ENCODE data around the gene GDI1.
A peak's percentile ranks its signal among the peaks of the same experiment; 100 is the strongest.

The GDI1 gene

GRCh38 chrX:154409222-154409871 is 27.6 kb upstream of the GDI1 start, which contains the start of gene DNASE1L1:
Gene DNASE1L1 (minus strand): TSS chrX:154409254. CDS start chrX:154405568, 3,686 bp downstream.
- DNase-seq = no peak

- DNase-seq = no peak
These were observed 25.0 kb upstream of the GDI1 start for GRCh38 chrX:154411981-154412340.

DNA sequence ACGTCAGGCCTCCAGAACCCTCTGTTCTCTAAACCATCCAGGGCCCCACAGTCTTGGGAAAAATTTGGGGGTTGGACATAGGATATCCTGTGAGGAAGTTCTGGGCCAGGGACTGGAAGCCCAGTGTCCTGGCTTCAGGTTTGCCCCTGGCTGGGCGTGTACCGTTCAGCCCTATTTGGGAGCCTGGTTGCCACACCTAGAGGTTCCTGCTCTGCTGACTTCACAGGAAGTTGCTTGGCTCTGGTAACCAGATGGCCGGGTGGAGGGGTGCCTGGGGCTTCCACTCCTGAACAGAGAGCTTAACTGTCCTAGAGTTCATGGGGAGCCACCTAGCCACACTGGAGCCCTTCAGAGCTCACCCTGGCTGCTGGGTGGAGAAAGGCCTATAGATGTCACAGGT is 24.5 kb upstream of the GDI1 start:
- DNase-seq = no peak

DNA sequence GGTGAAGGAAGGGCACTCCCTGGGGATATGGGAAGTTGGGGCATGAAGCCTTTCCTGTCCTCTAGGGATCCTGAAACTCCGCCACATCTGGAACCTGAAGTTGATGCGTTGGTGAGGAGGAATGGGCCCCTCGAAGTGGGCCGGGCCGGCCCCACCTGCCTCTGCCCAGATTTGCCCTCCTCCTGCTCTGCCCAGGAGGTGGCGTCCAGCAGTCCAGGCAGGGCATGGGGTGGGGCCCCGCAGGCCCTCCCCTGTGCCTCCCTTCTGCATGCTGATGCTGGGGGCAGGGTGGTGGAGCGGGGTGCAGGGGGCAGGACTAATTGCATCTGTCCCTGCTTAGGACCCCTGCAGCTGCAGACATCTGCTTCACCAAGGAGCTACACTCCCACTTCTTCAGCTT is 23.8 kb upstream of the GDI1 start:
- no peak for DNase-seq

GRCh38 chrX:154417157-154417556 is 19.8 kb upstream of the GDI1 start:
- no peak for DNase-seq

DNA sequence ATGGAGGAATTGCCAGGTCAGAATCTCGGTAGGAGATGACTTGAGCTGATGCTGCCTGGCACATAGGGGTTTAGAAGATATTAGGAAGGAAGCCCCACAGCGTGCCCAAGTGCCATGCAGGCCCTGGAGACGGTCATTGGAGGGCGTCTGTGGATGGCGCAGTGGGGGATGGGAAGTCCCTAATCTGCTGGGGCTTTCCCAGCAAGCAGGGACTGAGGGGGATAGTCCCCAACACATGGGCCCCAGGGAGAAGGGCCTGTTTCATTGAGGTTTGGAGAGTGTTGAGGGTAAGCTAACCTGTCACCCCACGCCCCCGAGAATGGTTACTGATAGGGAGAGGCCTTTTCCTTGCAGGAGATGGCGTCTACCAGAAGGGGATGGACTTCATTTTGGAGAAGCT is 17.8 kb upstream of the GDI1 start:
- no peak for DNase-seq

GRCh38 chrX:154419688-154420401 is 17.1 kb upstream of the GDI1 start:
- no peak for DNase-seq

- no peak for DNase-seq
These were observed 16.6 kb upstream of the GDI1 start for GRCh38 chrX:154420402-154420756.

DNA sequence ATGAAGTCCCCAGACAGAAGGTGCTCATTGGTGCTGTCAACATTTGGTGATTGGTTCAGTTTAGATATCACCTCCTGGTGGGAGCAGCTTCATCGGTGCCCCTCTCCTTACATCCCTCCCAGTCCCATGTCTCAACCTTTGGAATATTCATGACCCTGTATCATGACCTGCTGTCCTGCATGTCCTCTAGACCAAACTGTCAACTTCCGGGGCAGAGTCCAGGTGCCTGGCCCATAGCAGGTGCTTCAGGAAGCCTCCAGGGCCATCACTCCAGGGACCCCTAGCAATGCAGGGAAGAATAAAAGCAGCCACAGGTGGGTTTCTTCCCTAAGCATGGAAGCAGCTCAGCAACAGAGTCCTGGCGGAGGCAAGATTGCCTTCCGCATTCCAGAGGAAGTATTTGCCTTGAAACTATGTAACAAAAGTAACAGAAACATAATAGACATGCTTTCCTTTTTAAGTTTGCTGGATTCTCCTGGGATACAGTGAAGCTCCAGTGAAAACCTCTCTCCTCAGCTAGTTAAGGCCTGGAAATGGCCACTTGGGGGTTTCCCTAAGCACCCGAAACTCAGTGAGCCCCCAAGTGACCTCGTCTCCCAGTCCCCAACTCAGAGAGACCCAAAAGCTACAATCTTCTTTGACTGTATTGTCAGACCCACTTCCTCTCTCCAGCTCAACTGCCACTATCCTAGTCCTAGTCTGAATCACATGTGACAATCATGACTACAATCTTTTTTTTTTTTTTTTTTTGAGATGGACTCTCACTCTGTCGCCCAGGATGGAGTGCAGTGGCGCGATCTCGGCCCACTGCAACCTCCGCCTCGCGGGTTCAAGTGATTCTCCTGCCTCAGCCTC is 9.8 kb upstream of the GDI1 start:
- DNase-seq = no peak

DNA sequence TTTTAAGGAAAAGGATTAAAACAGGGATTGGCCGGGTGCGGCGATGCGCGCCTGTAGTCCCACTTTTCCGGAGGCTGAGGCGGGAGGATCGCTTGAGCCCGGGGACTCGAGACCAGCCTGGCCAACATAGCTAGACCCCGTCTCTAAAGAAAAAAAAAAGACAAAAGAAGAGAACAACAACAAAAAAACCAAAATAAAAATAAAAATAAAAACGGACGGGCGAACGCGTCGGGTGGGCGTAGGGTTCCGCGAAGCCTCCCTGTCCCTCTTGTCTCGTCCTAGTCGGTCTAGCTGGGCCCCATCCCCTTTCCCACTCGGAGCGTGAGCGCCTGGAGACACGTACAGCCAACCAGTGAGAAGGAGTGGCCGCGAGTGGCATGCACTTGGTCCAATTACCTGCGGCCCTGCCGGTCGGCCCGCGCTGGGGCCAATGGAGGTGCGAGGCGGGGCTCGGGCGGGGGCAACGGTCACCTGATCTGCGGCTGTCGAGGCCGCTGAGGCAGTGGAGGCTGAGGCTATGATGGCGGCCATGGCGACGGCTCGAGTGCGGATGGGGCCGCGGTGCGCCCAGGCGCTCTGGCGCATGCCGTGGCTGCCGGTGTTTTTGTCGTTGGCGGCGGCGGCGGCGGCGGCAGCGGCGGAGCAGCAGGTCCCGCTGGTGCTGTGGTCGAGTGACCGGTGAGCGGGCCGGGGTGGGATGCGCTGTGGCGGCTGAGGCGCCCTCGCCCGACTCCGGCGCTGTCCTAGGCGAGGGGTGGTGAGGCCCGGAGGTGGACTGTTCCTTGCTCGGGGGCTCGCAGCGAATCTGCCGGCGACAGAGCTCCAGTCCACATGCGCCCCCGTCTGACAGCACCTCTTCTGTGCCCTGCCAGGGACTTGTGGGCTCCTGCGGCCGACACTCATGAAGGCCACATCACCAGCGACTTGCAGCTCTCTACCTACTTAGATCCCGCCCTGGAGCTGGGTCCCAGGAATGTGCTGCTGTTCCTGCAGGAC is 8.5 kb upstream of the GDI1 start, which contains the start of gene ATP6AP1:
TSS of gene ATP6AP1 (plus strand) at position 502 of the 996 bp plus-strand sequence. CDS start at position 518, 16 bp downstream.
- DNase-seq = peak; percentile 79

GRCh38 chrX:154429711-154430110 is 7.2 kb upstream of the GDI1 start:
- DNase-seq = no peak

DNA sequence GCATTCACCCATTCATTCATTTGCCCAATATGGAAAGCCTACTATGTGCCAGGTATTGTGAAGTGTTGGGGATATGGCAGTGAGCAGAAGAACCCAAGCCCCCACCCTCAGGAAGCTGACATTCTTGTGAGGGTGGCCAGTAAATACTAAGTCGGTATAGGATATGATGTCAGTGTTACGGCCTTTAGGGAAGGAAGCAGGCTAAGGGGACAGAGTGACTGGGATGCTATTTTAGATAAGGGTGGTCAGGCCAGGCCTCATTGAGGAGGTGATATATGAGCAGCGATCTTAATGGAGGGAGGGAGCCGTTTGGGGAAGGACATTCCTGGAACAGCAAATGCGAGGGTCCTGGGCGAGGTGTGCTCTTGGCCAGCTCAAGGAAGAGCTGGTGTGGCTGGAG is 6.5 kb upstream of the GDI1 start:
- DNase-seq = no peak

DNA sequence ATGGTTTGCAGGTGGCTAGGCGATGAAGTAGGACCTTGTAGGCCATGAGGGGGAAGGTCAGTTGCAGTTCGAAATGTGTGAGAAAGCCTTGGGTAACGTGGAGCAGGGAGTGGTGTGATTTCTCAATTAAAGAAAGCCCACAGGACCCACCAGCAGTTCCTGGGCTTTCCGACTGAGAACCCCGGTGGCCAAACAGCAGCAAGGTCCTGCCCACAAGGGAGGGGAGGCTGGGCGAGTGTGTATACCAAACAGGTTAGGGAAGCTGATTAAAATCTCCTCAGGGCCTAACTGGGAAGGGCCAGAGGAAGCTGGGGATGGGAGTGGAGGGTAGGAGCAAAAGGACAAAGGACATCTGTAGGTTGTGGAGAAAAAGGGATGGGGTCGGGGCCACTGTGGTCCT is 6.0 kb upstream of the GDI1 start:
- DNase-seq = no peak

DNA sequence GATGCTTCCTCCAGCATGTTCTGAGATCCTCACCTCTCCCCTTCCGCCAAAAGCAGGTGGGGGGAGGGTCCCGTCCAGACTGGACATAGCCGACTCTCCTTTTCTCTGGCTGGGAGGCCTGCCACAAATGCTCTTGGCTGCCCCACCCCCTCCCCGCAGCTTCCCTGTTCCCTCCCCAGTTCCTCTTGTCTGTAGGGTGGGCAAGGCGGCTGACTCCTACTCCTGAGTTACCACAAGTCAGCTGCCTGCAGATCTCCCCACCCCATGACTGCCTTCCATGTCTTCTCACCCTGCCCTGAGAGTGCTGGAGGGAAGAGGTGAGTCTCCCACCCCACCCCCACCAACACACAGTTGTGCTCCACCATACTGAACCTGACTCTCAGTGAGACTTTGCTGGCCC is 5.6 kb upstream of the GDI1 start:
- DNase-seq = no peak

DNA sequence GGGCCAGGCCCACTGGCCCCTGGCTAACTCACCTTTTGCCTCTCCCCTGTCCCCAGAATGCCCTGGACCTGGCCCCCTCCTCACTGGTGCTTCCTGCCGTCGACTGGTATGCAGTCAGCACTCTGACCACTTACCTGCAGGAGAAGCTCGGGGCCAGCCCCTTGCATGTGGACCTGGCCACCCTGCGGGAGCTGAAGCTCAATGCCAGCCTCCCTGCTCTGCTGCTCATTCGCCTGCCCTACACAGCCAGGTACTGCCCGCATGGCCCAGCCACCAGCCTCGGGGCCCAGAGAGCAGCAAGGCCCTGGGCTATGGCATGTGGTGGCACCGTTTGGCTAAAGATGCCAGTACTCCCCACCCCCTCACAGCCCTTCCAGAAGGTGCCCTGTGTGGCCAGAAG is 4.7 kb upstream of the GDI1 start:
- DNase-seq = no peak

DNA sequence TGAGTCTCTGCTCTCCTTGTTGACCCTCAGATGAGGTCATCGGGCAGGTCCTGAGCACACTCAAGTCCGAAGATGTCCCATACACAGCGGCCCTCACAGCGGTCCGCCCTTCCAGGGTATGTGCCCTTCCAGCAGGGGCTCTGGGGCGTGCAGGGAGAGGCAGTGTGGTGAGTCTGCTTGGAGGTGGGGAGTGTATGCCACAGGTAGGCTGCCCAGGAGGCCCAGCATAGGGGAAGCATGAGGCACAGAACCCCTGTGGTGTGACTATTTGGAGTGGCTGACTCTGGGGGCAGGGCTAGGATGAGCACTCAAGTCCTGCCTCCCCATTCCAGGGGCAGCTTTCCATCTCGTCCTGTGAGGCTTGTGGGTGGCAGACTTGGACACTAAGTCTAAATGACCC is 3.3 kb upstream of the GDI1 start:
- no peak for DNase-seq

DNA sequence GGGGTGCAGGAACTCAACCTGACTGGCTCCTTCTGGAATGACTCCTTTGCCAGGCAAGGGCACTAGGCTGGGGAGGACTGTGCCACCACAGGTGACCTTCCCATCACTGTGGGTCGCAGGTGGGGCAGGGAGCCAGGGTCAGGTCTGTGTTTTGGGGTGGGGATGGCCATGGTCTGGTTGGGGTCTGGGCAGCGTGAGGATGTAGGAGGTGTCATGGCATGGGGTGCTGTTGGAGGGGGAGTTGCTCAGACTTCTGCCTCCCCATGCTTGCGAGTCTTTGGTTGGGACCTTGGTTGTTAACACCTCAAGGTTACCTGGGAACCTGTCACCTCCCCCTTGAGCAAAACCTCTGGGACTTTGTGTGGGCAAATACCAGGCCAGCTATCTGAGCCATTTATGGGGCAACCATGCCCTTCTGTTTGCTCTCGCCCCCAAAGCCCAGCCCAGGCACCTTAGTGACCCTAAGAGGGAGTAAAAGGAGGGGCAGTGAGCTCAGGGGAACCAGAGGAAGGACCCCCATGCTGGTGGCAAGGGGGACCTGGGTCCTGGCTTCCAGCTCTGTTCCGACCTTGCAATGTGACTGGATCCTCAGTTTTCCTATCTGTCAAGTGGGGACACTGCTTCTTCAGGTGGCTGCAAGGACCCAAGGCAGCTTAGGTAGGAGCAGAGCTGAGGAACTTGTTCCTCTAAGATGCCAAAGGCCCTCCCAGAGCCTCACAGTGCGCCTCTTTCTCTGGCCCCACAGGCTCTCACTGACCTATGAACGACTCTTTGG is 2.4 kb upstream of the GDI1 start:
- no peak for DNase-seq

DNA sequence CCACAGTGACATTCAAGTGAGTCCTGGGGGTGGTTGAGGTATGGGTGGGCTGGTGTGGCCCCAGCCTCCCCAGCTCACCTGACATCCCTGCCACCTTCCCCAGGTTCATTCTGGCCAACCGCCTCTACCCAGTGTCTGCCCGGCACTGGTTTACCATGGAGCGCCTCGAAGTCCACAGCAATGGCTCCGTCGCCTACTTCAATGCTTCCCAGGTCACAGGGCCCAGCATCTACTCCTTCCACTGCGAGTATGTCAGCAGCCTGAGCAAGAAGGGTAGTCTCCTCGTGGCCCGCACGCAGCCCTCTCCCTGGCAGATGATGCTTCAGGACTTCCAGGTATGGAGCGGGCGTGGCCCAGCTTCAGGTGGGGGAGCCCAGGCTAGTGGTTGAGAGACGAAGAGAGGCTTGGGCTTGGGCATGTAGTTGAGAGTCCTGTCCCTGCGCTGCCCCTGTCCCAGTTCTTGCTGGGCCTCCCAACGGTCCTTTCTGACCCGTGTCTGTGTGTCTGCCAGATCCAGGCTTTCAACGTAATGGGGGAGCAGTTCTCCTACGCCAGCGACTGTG is 1.7 kb upstream of the GDI1 start:
- DNase-seq = no peak

DNA sequence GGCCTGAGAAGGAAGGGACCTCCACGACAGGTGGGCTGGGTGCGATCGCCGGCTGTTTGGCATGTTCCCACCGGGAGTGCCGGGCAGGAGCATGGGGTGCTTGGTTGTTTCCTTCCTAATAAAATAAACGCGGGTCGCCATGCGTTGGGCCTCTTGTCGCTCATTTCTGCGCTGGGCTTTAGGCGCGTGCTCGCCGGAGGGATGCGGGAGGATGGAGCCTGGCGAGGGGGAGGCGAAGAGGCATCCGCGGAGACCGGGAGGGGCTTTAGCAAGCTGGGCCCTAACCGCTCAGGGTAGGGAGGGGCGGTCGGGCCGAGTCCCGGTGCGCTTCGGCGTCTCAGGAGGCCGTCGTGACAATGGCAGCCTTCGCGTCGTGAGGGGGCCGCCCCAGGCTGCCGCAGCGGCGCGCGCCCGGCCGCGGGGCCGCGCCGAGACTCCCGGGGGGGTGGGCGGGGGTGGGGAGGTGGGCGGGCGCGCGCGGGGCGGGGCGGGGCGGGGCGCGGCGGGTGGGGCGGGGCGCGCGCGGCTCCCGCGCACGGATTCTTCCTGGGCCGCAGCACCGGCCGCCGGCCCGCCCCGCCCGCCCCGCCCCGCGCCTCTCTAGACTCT is 476 bp upstream of the GDI1 start:
- peak; percentile 40 for DNase-seq

DNA sequence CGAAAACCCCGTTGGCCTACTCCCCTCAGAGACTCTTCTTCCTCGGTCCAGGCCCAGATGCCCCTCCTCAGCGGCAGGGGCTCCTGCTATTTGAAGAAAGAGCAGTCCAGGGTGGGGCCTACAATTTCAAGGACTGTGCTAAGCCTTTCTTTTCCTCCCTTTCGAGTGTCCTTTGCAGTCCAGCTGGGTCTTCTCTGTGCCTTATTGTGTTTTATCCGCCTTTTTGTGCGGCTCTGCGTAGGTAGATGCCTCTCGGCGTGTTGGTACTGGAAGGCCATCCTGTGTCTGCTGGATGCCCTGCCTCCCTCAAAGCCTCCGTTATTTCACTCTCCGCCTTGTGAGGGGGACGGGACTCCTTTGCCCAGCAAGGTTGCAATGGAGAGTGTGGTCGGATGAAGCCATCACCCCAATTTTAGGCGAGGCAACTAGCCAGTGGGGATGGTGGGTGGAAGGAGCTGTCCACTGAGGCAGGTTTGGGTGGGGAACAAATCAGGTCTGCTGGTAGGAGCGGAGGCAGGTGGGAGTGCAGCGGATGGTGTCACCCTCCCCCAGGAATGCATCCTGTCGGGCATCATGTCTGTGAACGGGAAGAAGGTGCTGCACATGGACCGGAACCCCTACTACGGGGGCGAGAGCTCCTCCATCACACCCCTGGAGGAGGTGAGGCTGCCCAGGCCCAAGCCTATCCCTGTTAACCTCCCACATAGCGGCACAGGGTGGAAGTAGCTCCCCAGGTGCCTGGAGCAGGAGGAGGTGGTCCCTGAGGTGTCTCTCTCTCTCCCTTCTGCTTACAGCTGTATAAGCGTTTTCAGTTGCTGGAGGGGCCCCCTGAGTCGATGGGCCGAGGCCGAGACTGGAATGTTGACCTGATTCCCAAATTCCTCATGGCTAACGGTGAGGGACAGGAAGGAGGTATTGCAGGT is 1.3 kb downstream of the GDI1 start:
- no peak for DNase-seq
